ENCODE measurements around the gene WDR73. TPM values are rescaled to one million over a fixed set of nuclear protein-coding genes. Genes with fewer than 3 reads are reported as not detected.

WDR73 gene
- total and polyA plus RNA-seq, 9 of the 15 experiments (the other 6 are each of a cell fraction or from before 2014, with no cell fraction given) = 9.2 to 25.4 (median 21.7) TPM

GRCh38 chr15:84598250-84598649 is 55.8 kb downstream of the WDR73 start (continued):
- 0 out of 4 replicates have a peak, but pooled peaks of 1 of the 2 experiments have one; percentile 7 for TF ChIP-seq RAD21 (CRISPR knock-in tag; conservative IDR thresholded peaks at IDR 0.05 in 1 of 2, IDR thresholded peaks at IDR 0.05 in 1 of 2)

DNA sequence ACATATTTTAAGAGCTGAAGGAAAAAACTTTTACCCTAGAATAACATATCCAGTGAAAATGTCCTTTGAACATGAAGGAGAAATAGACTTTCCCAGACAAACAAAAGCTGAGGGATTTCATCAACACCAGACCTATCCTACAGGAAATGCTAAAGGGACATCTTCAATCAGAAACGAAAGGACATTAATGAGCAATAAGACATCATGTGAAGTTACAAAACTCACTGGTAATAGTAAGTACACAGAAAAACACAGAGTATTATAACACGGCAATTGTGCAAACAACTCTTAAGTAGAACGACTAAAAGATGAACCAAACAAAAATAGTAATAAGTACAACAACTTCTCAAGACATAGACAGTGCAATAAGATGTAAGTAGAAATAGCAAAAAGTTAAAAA is 56.8 kb downstream of the WDR73 start:
- Histone ChIP-seq H3K9me1 (ENCODE audit: control insufficient read depth, insufficient read depth, low read length) (no peaks in the 10 kb centered on the region), H4K20me1 (replicated peaks; ENCODE audit: control insufficient read depth, insufficient read depth, low read length) (no peaks in the 10 kb centered on the region), H3K4me2 (ENCODE audit: insufficient read depth, low read length) (no peak overlapping the region), H2AFZ (ENCODE audit: low read depth, low read length) (no peak overlapping the region), H3K27ac (ENCODE audit: extremely low read depth, low read depth, low read length) (no peak overlapping the region), H3K9me3 (replicated peaks; ENCODE audit: control insufficient read depth, insufficient read depth, low read depth, low read length) (no peaks in the 10 kb centered on the region), H3K4me1 (replicated peaks in 1 of 2; ENCODE audit: control insufficient read depth in 2 of 2, insufficient read depth in 2 of 2, low read length in 2 of 2) (peaks cover 13 to 16% of the 10 kb centered on the region in 2 experiments), H3K9ac (ENCODE audit: insufficient read depth in 1 of 2, low read depth in 2 of 2, low read length in 2 of 2) (no peak overlapping the region), H3K27me3 (ENCODE audit: control insufficient read depth in 2 of 2, insufficient read depth in 2 of 2, low read length in 2 of 2) (no peaks in the 10 kb centered on the region), H3K4me3 (no peak overlapping the region), H3K79me2 (ENCODE audit: control insufficient read depth, insufficient read depth, low read length) (peaks cover 4% of the 10 kb centered on the region; the same call in 1 of the 3 replicates), H3K36me3 (ENCODE audit: control insufficient read depth, insufficient read depth, low read length) (no peaks in the 10 kb centered on the region)
- BruUV-seq (replicated peaks) = no TSS peak
- no peak for ATAC-seq
- in situ Hi-C loops (cut with MboI) (loop anchor here (25.0 kb wide), 1 partner anchor 290 kb away; the partner anchor contains the start of gene SLC28A1), intact Hi-C loops (cut with micrococcal nuclease) (loop anchor here (5.0 kb wide), 2 partner anchors 150 to 330 kb away; partner anchors contain the start of gene ZNF592)
- DNase-seq (ENCODE audit: extremely low read depth in 1 of 4, low spot score in 3 of 4) = no peak
- POLR2A ChIA-PET = no interaction called here
- CTCF ChIA-PET (ENCODE audit: low intra/inter-chr PET ratio) = no interaction called here
- 40% methylated on average over 3 of the region's 3 CpGs for WGBS (ENCODE audit: insufficient coverage, low coverage, missing lambda C conversion rate)
- FAIRE-seq = no peak
- TF ChIP-seq NCOR1 (IDR thresholded peaks at IDR 0.05) (no peak), KLF6 (CRISPR knock-in tag; IDR thresholded peaks at IDR 0.05; ENCODE audit: borderline replicate concordance) (0 out of 2 replicates have a peak, but pooled peaks have one; percentile 29)

DNA sequence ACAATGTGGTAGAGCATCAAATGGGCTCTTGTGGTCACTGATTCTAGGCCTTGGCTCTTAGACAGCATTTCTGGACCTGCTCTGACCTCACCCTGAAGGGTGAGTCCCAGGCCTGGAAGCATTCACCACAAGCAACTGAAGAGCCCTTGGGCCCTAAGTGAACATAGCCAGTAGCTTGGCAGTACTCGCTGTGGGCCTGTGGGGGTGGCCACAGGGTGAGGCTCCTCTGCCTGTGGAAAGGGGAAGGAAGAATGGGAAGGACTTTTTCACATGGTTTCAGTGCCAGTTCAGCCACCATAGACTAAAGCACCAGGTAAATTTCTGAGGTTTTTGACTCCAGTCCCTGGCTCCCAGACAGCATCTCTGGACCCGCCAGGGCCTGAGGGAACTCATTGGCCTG is 58.4 kb downstream of the WDR73 start:
- Histone ChIP-seq H3K9me3 (replicated peaks; ENCODE audit: control insufficient read depth, insufficient read depth, low read depth, low read length) (no peaks in the 10 kb centered on the region), H3K79me2 (ENCODE audit: control insufficient read depth, insufficient read depth, low read length) (no peaks in the 10 kb centered on the region), H3K27me3 (ENCODE audit: control insufficient read depth in 2 of 2, insufficient read depth in 2 of 2, low read length in 2 of 2) (no peaks in the 10 kb centered on the region), H3K36me3 (ENCODE audit: control insufficient read depth, insufficient read depth, low read length) (no peaks in the 10 kb centered on the region), H3K9ac (ENCODE audit: insufficient read depth in 1 of 2, low read depth in 2 of 2, low read length in 2 of 2) (no peak overlapping the region), H3K4me2 (ENCODE audit: insufficient read depth, low read length) (no peak overlapping the region), H3K4me3 (no peak overlapping the region), H3K27ac (ENCODE audit: extremely low read depth, low read depth, low read length) (no peak overlapping the region), H3K9me1 (ENCODE audit: control insufficient read depth, insufficient read depth, low read length) (no peaks in the 10 kb centered on the region), H2AFZ (ENCODE audit: low read depth, low read length) (no peak overlapping the region), H3K4me1 (replicated peaks in 1 of 2; ENCODE audit: control insufficient read depth in 2 of 2, insufficient read depth in 2 of 2, low read length in 2 of 2) (peaks cover 4 to 16% of the 10 kb centered on the region in 2 experiments), H4K20me1 (replicated peaks; ENCODE audit: control insufficient read depth, insufficient read depth, low read length) (no peaks in the 10 kb centered on the region)
- ATAC-seq (no peak), FAIRE-seq (no peak), DNase-seq (ENCODE audit: extremely low read depth in 1 of 4, low spot score in 3 of 4) (no peak)
- TF ChIP-seq, protein P1, sequence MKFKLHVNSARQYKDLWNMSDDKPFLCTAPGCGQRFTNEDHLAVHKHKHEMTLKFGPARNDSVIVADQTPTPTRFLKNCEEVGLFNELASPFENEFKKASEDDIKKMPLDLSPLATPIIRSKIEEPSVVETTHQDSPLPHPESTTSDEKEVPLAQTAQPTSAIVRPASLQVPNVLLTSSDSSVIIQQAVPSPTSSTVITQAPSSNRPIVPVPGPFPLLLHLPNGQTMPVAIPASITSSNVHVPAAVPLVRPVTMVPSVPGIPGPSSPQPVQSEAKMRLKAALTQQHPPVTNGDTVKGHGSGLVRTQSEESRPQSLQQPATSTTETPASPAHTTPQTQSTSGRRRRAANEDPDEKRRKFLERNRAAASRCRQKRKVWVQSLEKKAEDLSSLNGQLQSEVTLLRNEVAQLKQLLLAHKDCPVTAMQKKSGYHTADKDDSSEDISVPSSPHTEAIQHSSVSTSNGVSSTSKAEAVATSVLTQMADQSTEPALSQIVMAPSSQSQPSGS (CRISPR knock-in tag; IDR thresholded peaks at IDR 0.05) = no peak
- TF ChIP-seq ZFP36 (IDR thresholded peaks at IDR 0.05; ENCODE audit: low read depth, low read length, partially characterized antibody) = peak; percentile 10
- 75% methylated on average over 1 of the region's 2 CpGs for WGBS (ENCODE audit: insufficient coverage, low coverage, missing lambda C conversion rate)
- ChIA-PET CTCF (ENCODE audit: low intra/inter-chr PET ratio) (interaction anchor here (1.6 kb wide), 1 partner anchor 225 kb away, joined by 4 read pairs; no protein-coding TSS in a partner anchor), POLR2A (no interaction called here)
- intact Hi-C loops (cut with micrococcal nuclease) (loop anchor here (5.0 kb wide), 2 partner anchors 152 to 332 kb away; partner anchors contain the start of gene ZNF592), in situ Hi-C loops (cut with MboI) (loop anchor here (25.0 kb wide), 1 partner anchor 292 kb away; the partner anchor contains the start of gene SLC28A1)
- no TSS peak for BruUV-seq (replicated peaks)
